ENCODE measurements around the gene PLAAT2.
"Not testable (repeated sequence)": the region's sequence is repeated elsewhere in the genome, so short reads cannot be mapped to it uniquely, and the experiment has no call there.

The PLAAT2 gene

DNA sequence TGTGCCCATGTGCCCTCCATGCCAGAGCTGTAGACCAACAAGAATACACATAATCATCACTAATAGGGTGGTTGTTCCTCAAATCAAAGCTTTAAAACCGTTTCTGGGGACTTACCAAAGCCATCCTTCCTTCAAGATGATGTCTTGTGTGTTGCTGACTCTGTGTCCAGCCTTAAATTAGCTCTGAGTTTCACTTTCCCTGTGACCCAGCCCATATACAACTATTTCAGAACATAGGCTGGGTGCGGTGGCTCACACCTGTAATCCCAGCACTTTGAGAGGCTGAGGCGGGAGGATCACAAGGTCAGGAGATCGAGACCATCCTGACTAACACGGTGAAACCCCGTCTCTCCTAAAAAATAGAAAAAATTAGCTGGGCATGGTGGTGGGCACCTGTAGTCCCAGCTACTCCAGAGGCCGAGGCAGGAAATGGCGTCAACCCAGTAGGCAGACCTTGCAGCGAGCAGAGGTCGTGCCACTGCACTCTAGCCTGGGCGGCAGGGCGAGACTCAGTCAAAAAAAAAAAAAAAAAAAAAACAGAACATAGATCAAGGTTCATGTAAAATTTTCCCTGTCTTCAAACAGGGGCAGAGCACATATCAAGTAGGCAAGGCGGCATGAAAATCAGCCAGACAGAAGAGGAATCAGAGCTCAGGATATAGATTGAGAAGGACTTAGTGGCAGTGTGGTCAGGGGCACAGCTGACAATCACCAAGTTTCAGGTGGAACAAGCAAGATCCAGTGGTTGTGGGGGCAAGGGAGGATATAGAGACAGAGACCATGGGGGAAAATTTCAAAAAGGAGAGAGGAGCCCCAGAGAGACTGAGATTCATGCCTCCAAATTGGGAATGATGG lies at the start of gene PLAAT2:
TSS of gene PLAAT2 (minus strand) at position 179 of the 855 bp plus-strand sequence. CDS start at position 124, 55 bp downstream.
- DNase-seq (ENCODE audit: low read depth in 1 of 2, low spot score in 1 of 2): no peak

DNA sequence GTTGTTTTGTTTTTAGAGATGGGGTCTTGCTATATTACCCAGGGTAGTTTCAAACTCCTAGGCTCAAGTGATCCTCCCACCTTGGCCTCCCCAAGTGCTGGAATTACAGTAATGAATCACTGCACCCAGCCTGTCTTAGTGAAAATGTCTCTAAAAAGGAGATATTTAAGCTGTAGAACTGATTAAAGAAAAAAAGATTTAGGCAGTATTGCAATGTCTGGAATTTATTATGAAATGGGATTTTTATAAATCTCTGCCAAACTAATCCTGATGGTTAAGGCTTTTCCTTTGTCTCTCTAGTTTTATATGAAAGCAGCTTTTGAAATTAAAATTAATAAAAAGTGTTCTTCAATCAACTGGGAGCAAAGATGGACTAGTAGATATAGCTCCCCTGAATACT lies 49.0 kb upstream of the PLAAT2 start:
- no peak for DNase-seq (ENCODE audit: low read depth in 1 of 2, low spot score in 1 of 2)

DNA sequence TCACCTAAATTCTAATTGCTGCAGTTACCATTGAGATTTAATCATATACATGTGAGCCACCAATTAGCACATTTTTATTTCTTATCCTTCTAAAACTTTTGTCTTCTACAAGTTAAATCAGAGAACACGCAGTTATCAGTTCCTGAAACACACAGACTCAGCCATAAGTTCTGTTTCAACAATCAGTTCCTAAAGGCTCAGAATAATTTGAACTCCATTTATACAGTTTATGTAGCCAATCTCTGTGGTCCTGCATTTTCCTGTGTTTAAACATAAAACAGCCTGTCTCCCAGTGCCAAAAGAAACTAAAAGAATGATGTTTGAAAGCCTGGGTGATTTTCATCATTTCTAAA lies 48.2 kb upstream of the PLAAT2 start:
- DNase-seq (ENCODE audit: low read depth in 1 of 2, low spot score in 1 of 2): no peak

DNA sequence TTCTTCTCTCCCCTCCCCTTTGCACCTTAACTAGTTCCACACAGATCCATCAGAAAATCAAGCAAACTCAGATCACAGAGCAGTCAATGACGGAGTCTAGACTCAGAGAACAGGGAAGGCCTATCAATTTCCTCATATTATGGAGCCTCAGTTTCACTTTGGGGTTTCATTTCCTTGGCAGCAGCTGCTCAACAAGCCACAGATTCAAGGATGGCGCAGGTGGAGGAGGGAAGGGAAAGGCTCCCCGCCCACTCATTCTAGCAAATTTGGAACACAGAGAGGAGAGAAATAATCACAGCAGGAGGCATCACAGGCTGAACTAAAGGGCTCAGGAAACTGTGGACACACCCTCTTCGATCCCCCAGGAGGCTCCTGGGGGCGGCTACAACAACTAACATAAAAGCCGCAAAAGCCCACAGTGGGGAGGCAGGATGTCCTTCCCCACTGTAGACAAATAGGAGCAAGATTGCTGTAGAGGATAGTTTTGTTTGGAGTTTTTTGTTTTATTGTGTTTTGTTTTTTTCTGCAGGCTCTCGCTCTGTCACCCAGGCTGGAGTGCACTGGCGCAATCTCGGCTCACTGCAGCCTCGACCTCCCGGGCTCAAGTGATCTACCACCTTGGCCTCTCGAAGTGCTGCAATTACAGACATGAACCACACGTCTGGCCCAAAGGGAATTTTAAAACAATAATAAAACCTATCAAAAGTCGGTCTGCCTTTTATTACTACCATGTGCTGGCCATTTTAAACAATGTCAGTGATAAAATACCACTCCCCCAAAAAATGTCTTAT lies 47.6 kb upstream of the PLAAT2 start:
- no peak for DNase-seq (ENCODE audit: low read depth in 1 of 2, low spot score in 1 of 2)

DNA sequence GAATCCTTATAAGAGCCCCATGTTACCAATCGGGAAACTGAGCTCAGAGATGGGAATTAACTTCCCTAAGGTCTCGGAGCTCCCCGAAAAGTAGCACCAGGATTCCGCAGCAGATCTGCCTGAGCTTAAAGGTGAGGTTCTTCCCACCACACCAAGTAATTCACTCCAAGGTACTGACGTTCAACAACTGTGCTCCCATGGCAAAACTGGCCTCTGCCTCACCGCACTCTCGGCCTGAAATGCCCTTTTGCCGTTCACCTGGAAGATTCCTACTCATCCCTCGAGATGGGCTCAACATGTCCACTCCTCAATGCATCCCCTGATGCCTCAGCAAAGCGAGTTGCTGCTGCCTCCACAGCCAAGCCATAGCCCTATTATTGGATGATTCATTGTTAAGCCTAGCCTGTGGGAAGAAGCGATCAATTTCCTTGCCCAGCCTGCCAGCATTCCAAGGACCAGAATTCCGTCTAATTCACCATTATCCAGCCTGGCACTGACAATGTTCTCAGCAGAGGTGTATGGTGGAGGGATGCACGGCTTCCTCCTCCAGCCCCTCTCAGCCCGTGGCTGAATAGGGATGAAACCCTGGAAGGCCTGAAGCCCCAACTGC lies 46.9 kb upstream of the PLAAT2 start:
- DNase-seq (ENCODE audit: low read depth in 1 of 2, low spot score in 1 of 2): no peak

DNA sequence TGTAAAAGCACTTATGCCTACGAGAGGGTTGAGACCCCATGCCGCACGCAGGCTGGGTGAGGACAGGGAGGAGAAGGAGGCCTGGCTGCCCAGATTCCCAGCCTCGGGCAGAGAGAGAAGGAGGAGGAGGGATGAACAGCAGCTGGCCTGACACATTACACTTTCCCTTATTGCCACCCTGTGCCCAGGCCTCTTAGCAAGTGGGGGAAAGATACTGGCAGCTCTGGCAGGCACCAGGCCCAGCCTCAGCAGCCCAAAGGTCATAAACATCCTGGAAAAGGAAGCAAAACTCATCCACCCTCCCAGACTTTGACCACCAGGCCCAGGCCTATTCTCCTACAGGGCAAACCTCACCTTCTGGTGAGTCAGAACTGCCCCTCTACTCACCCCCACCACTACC lies 46.4 kb upstream of the PLAAT2 start:
- no peak for DNase-seq (ENCODE audit: low read depth in 1 of 2, low spot score in 1 of 2)

DNA sequence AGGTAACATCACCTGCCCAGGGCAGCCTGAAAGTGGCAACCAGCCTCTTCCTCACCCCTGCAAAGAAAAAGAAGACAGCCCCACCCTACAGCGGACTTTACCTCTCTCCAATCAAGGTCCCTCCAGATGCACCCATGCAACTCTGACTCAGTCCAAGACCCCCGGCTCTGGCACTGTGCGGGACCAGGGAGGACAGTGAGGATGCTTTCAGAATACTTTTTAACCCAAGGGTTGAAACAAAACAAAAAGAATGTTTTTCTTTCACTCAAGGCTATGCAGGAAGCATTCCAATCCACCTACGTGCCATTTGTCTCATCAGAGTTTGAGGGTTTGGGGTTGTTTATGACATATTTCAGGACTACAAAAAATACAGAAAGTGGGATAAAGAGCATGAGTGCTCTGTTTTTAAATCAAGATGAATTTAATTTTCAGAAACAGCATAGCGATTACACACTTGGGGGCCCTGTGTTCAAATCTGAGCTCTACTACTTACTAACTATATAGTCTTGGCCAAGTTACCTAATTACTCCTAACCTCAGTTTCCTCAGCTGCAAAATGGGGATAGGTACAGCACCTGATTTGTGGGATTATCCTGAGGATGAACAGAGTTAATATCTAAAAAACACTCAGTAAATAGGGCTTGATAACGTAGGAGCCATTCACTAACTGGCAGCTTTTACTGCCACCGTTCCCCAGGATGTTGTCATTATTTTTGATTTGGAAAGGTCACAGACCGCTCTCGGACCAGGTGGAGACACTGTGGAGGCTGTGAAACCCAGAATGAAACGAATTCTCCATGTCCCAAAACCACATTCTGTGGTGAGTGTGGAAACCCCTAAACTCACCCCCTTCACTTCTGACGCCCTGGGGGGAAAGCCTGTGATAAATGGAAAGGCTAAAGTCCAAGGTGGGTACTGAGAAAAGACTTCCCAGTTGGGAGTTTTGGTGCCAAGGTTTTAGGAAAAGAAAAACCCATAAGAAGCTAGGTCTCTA lies 45.5 kb upstream of the PLAAT2 start:
- no peak for DNase-seq (ENCODE audit: low read depth in 1 of 2, low spot score in 1 of 2)

- no peak for DNase-seq (ENCODE audit: low read depth in 1 of 2, low spot score in 1 of 2)
These were observed 40.0 kb upstream of the PLAAT2 start for GRCh38 chr11:63603180-63603518.

GRCh38 chr11:63602290-63603179 lies 39.4 kb upstream of the PLAAT2 start:
- not testable (repeated sequence) for DNase-seq (ENCODE audit: low read depth in 1 of 2, low spot score in 1 of 2)

DNA sequence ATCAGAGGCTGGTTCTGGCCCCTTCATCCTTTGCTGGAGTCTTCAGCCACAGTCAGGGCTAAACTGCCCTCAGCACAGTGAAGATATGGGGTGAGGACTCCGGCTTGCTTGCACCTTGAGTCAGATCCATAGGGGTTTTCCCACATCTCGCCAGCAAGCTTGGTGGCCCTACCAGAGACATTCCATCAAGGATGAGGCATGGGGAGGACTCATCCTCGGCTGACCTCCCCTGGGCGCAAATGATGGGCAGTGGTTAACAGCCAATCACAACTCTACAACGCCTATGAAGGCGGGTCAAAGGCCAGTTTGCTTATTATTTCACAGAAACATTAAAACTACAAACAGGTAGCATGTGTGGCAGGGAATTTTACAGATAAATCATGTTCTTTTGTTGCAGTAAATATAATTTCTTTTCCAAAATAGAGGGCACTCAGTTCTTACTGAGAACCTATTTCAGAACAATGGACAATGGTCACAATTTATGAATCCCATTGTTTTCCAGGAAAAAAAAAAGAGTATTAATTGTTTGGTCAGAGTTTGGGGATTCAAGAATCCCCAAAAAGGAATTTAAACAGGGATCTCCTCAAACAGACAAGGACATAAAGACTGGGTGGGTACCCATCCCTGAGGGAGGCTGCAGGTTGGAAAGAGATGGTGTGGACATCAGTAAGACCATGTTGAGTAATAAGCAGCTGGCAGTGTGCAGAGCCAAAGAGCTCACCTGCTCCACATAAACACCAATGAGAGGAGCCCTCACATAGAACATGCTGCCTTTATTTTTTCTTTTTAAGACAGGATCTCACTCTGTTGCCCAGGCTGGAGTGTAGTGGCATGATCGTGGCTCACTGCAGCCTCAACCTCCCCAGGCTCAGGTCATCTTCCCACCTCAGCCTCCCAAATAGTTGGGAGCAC lies 36.3 kb upstream of the PLAAT2 start:
- DNase-seq (ENCODE audit: low read depth in 1 of 2, low spot score in 1 of 2): no peak

DNA sequence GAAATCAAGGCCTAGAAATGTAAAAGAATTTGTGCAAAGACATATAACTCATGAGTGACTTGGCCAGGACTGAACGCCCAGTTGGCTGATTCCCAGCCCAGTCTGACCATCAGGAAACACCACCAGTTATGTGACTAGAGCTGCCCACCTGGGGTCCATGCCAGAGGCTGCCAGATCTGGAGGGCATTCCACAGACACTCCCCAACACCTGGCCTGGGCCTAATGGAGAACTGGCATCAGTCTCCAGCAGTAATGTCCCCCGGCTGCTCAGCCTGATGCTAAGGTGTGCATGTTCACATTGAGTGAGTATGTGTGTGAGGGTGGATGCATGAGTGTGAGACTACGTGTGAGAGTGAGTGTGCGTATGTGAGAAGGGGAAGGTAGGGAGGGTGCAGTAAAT lies 35.4 kb upstream of the PLAAT2 start:
- no peak for DNase-seq (ENCODE audit: low read depth in 1 of 2, low spot score in 1 of 2)

DNA sequence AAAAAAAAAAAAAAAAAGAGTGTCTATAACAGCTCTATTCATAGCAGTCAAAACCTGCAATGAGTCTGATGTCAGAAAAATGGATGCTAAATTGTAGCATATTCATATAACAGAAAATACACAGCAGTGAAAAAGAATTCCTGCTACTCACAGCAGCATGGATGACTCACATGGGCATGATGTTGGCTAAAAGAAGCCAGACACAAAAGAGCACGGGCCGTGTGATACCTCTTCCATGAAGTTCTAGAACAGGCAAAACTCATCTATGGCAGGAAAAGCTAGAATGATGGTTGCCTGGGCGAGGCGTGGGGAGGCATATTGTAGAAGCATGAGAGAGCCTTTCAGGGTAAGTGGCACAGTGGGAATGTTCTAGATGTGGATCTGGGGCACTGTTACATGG lies 32.1 kb upstream of the PLAAT2 start:
- DNase-seq (ENCODE audit: low read depth in 1 of 2, low spot score in 1 of 2): no peak

DNA sequence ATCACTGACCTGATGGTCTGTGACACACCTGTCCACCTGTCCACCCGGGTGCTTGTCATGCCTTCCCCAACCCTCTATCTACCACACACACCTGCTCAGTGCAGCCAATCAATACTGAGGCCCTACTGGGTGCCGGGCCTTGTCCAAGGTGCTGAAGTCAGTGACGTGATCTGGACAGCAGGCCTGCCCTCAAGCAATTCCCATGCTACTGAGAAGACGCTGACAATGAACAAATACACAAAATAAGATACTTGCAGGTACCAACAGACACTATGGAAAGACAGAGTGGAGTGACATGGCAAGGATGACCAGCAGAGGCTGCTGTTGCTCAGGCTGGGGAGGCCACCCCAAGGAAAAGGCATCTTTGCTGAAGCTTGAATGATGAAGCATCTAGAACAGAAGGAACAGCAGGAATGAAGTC lies 29.8 kb upstream of the PLAAT2 start:
- DNase-seq (ENCODE audit: low read depth in 1 of 2, low spot score in 1 of 2): no peak

DNA sequence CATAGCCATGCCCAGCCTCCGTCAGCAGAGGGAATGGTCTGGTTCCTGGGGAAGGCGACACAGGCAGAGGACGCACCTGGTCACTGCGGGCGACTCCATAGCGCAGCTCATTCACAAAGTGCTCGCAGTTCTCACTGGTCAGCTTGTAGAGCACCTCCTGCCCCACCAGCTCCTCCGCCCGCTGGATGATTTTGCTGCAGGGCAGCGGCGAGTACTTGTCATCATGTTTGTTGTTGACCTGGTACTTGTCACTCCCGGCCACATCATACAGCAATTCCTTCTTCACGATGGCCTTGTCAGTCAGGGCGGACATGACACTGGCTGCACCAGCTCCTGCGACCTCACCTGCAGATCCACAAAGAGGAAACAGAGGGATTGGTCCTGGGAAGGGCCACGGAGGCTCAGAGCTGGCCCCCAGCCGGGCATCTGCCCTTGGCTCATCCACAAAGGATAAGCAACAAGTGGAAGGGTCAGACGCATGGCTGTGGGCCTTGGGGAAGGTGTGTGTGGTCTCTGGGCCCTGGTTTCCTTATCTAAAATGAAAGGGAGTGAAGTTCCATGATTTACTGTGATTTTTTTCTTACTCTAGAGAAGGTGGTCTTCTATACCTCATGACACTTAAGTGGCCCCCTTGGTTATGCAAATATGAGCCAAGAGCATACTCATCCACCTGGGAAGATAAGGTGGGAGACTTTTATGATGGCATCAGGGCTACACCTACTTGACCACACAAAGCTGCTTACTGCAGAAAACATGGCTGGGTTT lies 27.0 kb upstream of the PLAAT2 start:
- DNase-seq (ENCODE audit: low read depth in 1 of 2, low spot score in 1 of 2): no peak

- DNase-seq (ENCODE audit: low read depth in 1 of 2, low spot score in 1 of 2): no peak
These were observed 25.8 kb upstream of the PLAAT2 start for GRCh38 chr11:63589000-63589399.

- no peak for DNase-seq (ENCODE audit: low read depth in 1 of 2, low spot score in 1 of 2)
These were observed 23.4 kb upstream of the PLAAT2 start for GRCh38 chr11:63586451-63587166.

DNA sequence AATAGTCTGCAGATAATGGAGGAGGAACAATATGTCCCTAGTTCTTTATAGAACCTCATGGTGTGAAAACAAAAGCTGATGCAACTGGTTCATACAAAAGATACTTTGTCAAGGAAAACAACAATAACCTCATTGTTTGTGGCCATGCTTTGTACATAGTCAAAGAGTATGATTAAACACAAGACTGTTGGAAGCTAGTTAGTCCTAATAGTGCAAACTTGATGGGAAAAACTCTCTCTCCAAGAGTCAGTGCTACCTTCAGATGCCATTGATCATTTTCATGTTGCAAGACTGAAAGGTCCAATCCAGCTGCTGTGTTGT lies 20.1 kb upstream of the PLAAT2 start:
- no peak for DNase-seq (ENCODE audit: low read depth in 1 of 2, low spot score in 1 of 2)

DNA sequence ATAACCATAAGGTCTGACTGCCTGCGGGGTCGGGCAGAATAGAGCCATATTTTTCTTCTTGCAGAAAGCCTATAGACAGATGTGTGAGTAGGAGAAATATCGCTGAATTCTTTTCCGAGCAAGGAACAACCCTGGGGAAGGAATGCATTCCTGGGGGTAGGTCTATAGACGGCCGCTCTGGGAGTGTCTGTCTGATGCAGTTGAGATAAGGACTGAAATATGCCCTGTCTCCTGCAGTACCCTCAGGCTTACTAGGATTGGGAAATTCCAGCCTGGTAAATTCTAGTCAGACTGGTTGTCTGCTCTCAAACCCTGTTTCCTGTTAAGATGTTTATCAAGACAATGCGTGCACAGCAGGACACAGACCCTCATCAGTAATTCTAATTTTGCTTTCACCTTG lies 18.0 kb upstream of the PLAAT2 start:
- DNase-seq (ENCODE audit: low read depth in 1 of 2, low spot score in 1 of 2): not testable (repeated sequence)

All from activated T-helper 1 cell treated with anti-CD3 and anti-CD28 coated beads, Interleukin-2, amount 50 U/mL, for 16 hours (primary cell).